Sigmoid colon (tissue), 4 donors: ENCODE results near the gene THRB.

Experiments
- EP300 ChIP-seq, 4 donors: sonication (generic); formaldehyde crosslinking; IDR thresholded peaks; one replicate each; pipeline ENCODE4 v1.6.1; 2017; ENCODE audit warnings: antibody characterized with exemption in 4 of 4
- POLR2A ChIP-seq, 2 donors: fragments of 450-650 bp; IDR thresholded peaks; one replicate each; pipeline ENCODE4 v1.6.1; 2016; ENCODE audit warnings: antibody characterized with exemption in 2 of 2, mild to moderate bottlenecking in 2 of 2, moderate library complexity in 2 of 2
- POLR2AphosphoS5 ChIP-seq, 4 donors: sonication (generic); formaldehyde crosslinking; IDR thresholded peaks; one replicate each; pipeline ENCODE4 v1.6.1; 2017; ENCODE audit warnings: antibody characterized with exemption in 4 of 4
- TF ChIP-seq, protein P1 (sequence below), 4 experiments: fragments of 450-650 bp in 3 of 4; fragments of 200-600 bp in 1 of 4; IDR thresholded peaks; one replicate each; pipeline ENCODE4 v1.5.1; 2016 to 2019; ENCODE audit warnings: antibody characterized with exemption in 4 of 4, mild to moderate bottlenecking in 3 of 4, moderate library complexity in 2 of 4

DNA sequence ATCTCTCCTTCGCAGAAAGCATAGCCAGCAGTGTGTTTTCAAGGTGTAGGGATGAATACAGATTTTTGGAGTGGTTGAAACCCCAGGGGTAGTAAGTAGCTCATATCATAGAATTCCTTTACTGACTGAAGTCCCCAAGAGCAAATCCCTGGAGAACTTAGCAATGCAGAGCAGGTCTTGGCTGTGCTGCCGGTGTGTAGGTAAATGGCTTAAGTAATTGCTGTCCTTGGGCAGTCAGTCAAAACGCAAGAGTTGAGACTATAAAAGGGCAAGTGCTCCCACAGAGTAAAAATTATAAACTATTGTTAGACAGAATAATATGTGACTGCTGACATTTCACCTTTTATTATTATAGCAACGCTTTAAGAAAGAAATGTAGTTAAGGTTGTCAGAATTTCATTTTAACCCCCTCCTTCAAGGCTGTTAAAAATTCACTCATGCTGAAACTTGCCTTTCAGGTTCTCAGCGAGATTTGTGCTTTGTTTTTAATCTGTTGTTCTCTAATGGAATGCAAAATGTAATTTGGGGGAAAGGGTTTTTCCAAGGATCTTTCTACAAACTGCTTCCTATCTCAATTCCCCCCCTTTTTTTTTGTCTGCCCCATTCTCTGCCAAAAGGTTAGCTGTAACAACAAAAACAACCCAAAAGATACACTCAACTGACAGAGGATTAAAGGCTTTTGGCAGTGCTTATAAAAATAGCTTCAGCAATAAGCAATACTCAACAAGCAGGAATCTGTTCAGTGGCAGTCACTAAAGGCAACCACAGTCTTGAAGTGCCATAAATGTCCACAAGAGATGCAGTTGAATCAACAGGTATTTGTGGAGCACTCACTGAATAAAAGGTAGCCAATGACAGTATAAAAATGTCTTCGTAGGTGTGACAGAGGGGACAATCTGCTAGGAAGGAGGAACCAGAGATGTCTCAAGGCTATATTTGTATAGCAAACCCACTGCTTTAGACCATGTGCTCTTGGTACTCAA is 105.3 kb downstream of the THRB start:
- TF ChIP-seq, protein P1, sequence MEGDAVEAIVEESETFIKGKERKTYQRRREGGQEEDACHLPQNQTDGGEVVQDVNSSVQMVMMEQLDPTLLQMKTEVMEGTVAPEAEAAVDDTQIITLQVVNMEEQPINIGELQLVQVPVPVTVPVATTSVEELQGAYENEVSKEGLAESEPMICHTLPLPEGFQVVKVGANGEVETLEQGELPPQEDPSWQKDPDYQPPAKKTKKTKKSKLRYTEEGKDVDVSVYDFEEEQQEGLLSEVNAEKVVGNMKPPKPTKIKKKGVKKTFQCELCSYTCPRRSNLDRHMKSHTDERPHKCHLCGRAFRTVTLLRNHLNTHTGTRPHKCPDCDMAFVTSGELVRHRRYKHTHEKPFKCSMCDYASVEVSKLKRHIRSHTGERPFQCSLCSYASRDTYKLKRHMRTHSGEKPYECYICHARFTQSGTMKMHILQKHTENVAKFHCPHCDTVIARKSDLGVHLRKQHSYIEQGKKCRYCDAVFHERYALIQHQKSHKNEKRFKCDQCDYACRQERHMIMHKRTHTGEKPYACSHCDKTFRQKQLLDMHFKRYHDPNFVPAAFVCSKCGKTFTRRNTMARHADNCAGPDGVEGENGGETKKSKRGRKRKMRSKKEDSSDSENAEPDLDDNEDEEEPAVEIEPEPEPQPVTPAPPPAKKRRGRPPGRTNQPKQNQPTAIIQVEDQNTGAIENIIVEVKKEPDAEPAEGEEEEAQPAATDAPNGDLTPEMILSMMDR (IDR thresholded peaks at IDR 0.05): no peak
- TF ChIP-seq POLR2A (IDR thresholded peaks at IDR 0.05) (no peak), POLR2AphosphoS5 (IDR thresholded peaks at IDR 0.05) (no peak), EP300 (IDR thresholded peaks at IDR 0.05) (no peak)
